ENCODE measurements around the gene CREB3L4. TPM values are rescaled to one million over a fixed set of nuclear protein-coding genes. Genes with fewer than 3 reads are reported as not detected.
"Not testable (repeated sequence)": the region's sequence is repeated elsewhere in the genome, so short reads cannot be mapped to it uniquely, and the experiment has no call there.

The CREB3L4 gene
- total RNA-seq, 1 donor from 2014 or later = 18.5 TPM

- no peak for DNase-seq (ENCODE audit: low spot score)
Observed at GRCh38 chr1:153958961-153959260, 8.8 kb upstream of the CREB3L4 start.

- DNase-seq (ENCODE audit: low spot score) = no peak
Observed at GRCh38 chr1:153959454-153959853, 8.2 kb upstream of the CREB3L4 start.

- DNase-seq (ENCODE audit: low spot score) = no peak
Observed at GRCh38 chr1:153960206-153960605, 7.5 kb upstream of the CREB3L4 start.

GRCh38 chr1:153961421-153961820 lies 6.3 kb upstream of the CREB3L4 start:
- no peak for DNase-seq (ENCODE audit: low spot score)

GRCh38 chr1:153962088-153963029 lies 5.3 kb upstream of the CREB3L4 start:
- DNase-seq (ENCODE audit: low spot score) = peak; percentile 66

- DNase-seq (ENCODE audit: low spot score) = peak; percentile 98
Observed at GRCh38 chr1:153963030-153963849, 4.5 kb upstream of the CREB3L4 start, which contains the start of gene SLC39A1. Gene SLC39A1, minus strand, starts transcription at chr1:153963537. Its CDS starts 822 bp downstream, at chr1:153962715.

- peak; percentile 36 for DNase-seq (ENCODE audit: low spot score)
Observed at GRCh38 chr1:153963850-153964331, 3.8 kb upstream of the CREB3L4 start.

- peak; percentile 47 for DNase-seq (ENCODE audit: low spot score)
Observed at GRCh38 chr1:153968000-153968363, 280 bp downstream of the CREB3L4 start.

GRCh38 chr1:153968408-153968807 lies 706 bp downstream of the CREB3L4 start:
- no peak for DNase-seq (ENCODE audit: low spot score)

GRCh38 chr1:153968972-153969371 lies 1.3 kb downstream of the CREB3L4 start:
- DNase-seq (ENCODE audit: low spot score) = no peak

GRCh38 chr1:153970346-153970745 lies 2.6 kb downstream of the CREB3L4 start:
- DNase-seq (ENCODE audit: low spot score) = no peak

GRCh38 chr1:153973071-153973470 lies 5.4 kb downstream of the CREB3L4 start:
- DNase-seq (ENCODE audit: low spot score) = no peak

- DNase-seq (ENCODE audit: low spot score) = no peak
Observed at GRCh38 chr1:153973525-153973924, 5.8 kb downstream of the CREB3L4 start.

- no peak for DNase-seq (ENCODE audit: low spot score)
Observed at GRCh38 chr1:153976819-153977249, 9.1 kb downstream of the CREB3L4 start.

GRCh38 chr1:153977250-153978240 lies 9.8 kb downstream of the CREB3L4 start, which contains the start of gene JTB:
Gene JTB, minus strand, starts transcription at chr1:153977674. Its CDS starts 422 bp downstream, at chr1:153977252.
- peak; percentile 90 for DNase-seq (ENCODE audit: low spot score)

- DNase-seq (ENCODE audit: low spot score) = no peak
Observed at GRCh38 chr1:153978274-153978909, 10.7 kb downstream of the CREB3L4 start.

- not testable (repeated sequence) for DNase-seq (ENCODE audit: low spot score)
Observed at GRCh38 chr1:153979091-153979490, 11.4 kb downstream of the CREB3L4 start.

GRCh38 chr1:153981735-153982134 lies 14.0 kb downstream of the CREB3L4 start:
- DNase-seq (ENCODE audit: low spot score) = not testable (repeated sequence)

- DNase-seq (ENCODE audit: low spot score) = no peak
Observed at GRCh38 chr1:153984123-153984894, 16.6 kb downstream of the CREB3L4 start.
